Measurements from ENCODE around the gene CORO1C. TPM values are rescaled to one million over a fixed set of nuclear protein-coding genes. Genes with fewer than 3 reads are reported as not detected.

CORO1C gene
- 10 to 100 TPM; 59.6 to 70.7 TPM for total RNA-seq

DNA sequence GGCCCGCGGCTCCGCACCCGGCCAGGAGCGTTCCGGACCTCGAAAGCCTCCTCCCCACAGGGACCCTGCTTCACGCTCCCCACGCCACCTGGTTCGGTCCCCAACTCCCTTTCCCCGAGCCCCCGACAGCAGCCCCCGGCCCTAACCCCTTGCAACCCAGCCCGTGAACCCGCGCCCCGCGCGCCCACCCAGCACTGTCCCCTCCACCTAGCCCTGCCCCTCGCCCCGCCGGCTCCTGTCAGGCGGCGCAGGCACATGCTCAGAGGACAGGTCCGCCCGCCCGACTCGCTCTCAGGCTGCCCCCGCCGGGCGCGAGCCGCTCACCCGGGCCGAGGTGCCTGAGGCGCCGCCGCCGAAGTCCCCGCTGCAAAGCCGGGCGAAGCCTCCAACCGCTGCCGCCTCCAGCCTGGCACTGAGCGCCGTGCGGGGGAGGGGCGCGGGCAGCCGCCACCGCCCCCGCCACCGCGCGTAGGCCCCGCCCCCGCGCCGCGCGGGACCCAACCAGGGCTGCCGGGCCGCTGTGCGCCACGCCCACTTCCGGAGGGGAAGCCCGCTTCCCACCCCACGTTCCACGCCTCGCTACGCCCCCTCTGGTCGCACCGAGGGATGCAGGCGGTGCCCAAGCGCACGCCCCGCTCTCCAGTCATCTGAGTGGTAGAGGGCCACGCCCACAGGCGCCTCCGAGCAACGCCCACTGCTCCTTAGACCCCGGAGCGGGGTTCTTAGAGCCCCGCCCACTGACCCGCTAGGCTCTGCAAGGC, at the start of gene CORO1C:
TSS of gene CORO1C (minus strand) at position 414 of the 761 bp plus-strand sequence. CDS start 30,200 bp downstream, outside the sequence.
- TF ChIP-seq, protein P1, sequence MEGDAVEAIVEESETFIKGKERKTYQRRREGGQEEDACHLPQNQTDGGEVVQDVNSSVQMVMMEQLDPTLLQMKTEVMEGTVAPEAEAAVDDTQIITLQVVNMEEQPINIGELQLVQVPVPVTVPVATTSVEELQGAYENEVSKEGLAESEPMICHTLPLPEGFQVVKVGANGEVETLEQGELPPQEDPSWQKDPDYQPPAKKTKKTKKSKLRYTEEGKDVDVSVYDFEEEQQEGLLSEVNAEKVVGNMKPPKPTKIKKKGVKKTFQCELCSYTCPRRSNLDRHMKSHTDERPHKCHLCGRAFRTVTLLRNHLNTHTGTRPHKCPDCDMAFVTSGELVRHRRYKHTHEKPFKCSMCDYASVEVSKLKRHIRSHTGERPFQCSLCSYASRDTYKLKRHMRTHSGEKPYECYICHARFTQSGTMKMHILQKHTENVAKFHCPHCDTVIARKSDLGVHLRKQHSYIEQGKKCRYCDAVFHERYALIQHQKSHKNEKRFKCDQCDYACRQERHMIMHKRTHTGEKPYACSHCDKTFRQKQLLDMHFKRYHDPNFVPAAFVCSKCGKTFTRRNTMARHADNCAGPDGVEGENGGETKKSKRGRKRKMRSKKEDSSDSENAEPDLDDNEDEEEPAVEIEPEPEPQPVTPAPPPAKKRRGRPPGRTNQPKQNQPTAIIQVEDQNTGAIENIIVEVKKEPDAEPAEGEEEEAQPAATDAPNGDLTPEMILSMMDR (IDR thresholded peaks at IDR 0.05), result peak; percentile 87
- no peaks in the 10 kb centered on the region for H3K9me3 ChIP-seq
- H3K27me3 ChIP-seq, result no peaks in the 10 kb centered on the region
- H3K4me1 ChIP-seq, result peaks cover 0 to 38% of the 10 kb centered on the region in 2 donors
- peak within 1 kb of the TSS; percentile 95 to 99 for H3K27ac ChIP-seq
- peak within 1 kb of the TSS; percentile 93 to 97 for H3K4me3 ChIP-seq
- peak; percentile 97 for DNase-seq (ENCODE audit: low spot score)
- no peaks in the 10 kb centered on the region for H3K36me3 ChIP-seq

DNA sequence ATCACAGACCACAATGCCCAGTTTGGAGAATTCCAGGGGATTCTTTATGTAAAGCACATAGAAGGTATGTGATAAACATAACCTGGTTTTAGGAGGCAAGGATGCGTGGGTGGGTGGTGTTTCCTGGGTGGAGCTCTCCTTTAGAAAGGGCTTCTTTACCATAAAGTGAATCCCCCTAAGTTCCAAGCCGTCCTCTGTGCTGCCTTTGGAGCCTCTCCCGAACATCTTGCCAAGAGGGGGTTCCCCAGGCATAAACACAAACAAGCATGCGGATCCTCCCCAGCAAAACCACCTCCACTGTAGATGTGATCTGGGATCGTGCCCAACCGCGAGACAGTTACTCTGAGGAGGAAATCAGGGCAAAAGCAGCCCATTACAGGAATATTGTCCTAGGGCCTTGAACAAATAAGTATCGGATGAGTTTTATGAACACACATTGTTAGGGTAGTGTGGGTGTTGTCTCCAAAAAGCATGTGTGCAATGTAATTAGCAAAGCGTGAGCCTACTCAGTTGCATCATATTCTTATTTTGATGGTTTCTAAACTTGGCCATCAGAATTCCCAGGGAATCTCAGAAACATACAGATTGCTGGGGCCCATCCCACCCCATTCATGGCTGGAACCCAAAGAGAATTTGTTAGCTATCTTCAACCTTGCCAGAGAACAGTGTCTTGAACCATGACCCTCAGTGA, 48.8 kb upstream of the CORO1C start:
- peak overlapping the region; percentile 6 to 45 for H3K27ac ChIP-seq
- no peaks in the 10 kb centered on the region for H3K9me3 ChIP-seq
- H3K4me1 ChIP-seq, result peaks cover 0 to 52% of the 10 kb centered on the region in 2 donors
- no peaks in the 10 kb centered on the region for H3K27me3 ChIP-seq
- H3K36me3 ChIP-seq, result no peaks in the 10 kb centered on the region
- DNase-seq (ENCODE audit: low spot score), result no peak
- no peak overlapping the region for H3K4me3 ChIP-seq
- TF ChIP-seq, protein P1 (IDR thresholded peaks at IDR 0.05), result no peak

DNA sequence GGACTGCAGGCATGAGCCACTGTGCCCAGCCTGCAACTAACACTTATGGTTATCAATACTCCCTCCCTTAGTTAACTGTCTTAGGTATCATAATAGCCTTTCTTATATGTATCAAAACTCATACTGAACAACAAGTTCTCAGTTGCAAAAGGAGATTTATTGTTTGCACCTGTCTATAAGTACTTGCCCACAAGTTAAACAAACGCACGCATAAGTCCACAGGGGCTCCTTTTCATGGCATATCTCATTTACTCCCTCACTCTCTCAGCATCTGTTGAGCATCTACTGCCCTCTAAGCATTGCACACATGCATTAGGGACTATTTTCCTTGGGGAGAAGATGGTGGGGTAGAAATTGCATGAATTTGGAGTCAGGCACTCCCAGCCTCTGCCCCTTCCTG, 46.7 kb upstream of the CORO1C start:
- H3K27ac ChIP-seq, result no peak overlapping the region
- no peak for DNase-seq (ENCODE audit: low spot score)
- no peaks in the 10 kb centered on the region for H3K9me3 ChIP-seq
- no peaks in the 10 kb centered on the region for H3K27me3 ChIP-seq
- TF ChIP-seq, protein P1 (IDR thresholded peaks at IDR 0.05), result no peak
- no peak overlapping the region for H3K4me3 ChIP-seq
- H3K36me3 ChIP-seq, result no peaks in the 10 kb centered on the region
- peaks cover 0 to 52% of the 10 kb centered on the region in 2 donors for H3K4me1 ChIP-seq

DNA sequence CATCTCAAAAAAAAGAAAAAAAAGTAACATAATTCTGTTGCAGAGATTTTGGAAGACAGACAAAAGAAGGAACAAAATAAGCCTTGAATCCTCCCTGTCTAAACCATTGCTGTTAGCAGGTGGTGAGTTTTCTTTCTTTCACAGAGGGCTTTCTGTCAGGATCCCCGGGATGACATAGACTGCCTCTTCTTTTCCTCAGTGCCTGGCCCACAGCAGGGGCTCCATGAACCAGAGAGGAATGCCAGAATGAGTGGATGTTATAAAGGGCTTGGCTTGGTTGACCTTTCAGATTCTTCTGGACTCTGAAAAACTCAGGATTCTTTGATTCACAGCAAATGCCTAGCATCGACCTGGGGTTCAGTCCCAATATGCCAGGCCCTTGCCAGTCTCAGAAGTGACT, 45.8 kb upstream of the CORO1C start:
- Histone ChIP-seq H3K4me1 (peaks cover 0 to 56% of the 10 kb centered on the region in 2 donors), H3K9me3 (no peaks in the 10 kb centered on the region), H3K36me3 (no peaks in the 10 kb centered on the region), H3K27me3 (no peaks in the 10 kb centered on the region), H3K4me3 (no peak overlapping the region), H3K27ac (peak overlapping the region in 1 of 2 donors; percentile 0)
- DNase-seq (ENCODE audit: low spot score), result no peak
- TF ChIP-seq, protein P1 (IDR thresholded peaks at IDR 0.05), result no peak

DNA sequence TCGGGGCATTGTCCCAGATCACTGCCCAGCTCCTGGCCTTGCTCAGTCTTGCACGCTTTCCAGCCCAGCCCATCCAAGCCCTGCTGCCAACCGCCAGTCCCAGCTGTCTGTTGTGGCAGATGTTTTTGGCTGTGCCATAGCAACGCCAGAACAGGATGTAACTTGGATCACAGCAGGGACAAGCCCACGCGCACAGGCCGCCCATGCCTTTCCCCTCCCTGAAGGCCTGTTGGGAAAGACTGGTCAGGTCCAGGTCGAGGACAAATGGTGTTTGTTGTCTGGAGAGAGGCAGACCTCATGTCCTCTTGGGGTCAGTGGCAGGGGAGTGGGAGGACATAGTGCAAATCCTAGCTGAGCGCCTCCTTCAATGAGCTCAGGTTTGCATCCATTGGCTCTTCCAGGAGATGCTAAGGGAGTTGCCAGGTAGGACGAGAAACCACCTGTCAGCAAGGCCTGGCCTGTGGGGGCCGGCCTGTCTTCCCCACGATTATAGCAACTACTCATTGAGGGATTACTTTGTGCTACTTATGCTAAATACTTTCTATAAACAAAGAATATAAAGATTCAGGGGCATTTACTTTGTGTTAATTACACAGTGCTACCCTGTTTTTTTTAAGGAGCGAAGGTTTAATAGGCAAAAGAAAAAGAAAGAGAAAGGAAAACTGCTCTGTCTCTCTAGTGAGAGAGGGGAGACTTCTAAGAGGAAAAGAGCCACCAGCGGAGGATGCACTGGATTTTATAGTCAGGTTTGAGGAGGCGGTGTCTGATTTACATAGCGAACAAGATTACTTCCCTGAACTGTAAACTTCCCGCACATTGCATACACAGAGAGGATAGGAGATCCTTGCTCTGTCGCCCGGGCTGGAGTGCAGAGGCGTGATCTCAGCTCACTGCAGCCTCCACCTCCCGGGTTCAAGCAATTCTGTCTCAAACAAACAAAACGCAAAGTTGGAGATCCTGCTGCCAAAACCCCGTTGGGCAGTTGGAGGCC, 42.8 kb upstream of the CORO1C start:
- TF ChIP-seq, protein P1 (IDR thresholded peaks at IDR 0.05), result no peak
- peak; percentile 96 for DNase-seq (ENCODE audit: low spot score)
- Histone ChIP-seq H3K36me3 (no peaks in the 10 kb centered on the region), H3K4me1 (peaks cover 0 to 57% of the 10 kb centered on the region in 2 donors), H3K4me3 (no peak overlapping the region), H3K27me3 (no peaks in the 10 kb centered on the region), H3K27ac (peak overlapping the region; percentile 74 to 82), H3K9me3 (no peaks in the 10 kb centered on the region)

Measured in right atrium auricular region (tissue), 2 donors.